ENCODE results near the gene CDCP2.

DNA sequence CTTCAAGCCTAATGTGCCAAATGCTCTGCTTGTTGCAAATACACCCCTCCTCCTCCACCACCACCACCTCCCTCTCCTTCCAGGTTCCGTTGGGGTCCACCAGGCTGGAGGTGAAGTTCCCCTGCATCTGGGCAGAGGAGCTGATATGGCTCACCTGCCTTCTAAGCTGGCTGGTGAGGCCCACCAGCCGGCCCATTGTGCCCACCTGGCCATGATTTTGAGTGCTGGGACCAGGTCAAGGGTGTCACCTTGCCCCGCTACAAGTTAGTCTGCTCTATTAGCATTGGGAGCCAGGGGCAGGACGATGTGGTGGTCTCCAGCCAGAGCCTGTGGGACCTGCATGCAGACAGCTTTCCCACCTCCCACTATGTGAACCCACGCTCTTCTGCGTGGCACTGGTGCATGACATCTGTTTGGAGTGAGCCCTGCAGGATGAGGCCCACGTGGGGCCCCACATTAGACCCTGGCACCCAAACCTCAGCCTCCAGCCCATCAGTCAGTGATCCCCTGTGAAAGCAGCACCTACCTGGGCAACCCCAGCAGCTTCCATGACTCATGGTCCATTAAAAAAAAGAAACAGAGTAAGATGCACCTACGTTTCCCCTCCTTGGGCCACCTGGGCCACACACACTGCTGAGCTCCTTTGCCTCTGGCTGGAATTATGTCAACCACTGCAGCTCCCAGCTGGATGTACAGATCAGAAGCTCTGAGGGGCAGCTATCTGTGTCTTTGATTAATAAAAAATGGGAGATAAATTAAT, 15.6 kb upstream of the CDCP2 start:
- TF ChIP-seq POLR2A (IDR thresholded peaks at IDR 0.05) = no peak
- TF ChIP-seq CTCF (IDR thresholded peaks at IDR 0.05) = no peak
